Activated CD4-positive, alpha-beta T cell treated with anti-CD3 and anti-CD28 coated beads, Interleukin-10, Interleukin-2, amounts not matched to agents 100 ng/mL and 50 ng/mL, durations not matched to agents 16 hours and 8 hours (primary cell): ENCODE measurements around the gene PTPRN2.
A peak's percentile ranks its signal among the peaks of the same experiment; 100 is the strongest.
"Not testable (repeated sequence)": the region's sequence is repeated elsewhere in the genome, so short reads cannot be mapped to it uniquely, and the experiment has no call there.

Source experiments
- DNase-seq: peaks from one replicate; pipeline ENCODE4 v3.0.0-alpha.2; 2020

The PTPRN2 gene

DNA sequence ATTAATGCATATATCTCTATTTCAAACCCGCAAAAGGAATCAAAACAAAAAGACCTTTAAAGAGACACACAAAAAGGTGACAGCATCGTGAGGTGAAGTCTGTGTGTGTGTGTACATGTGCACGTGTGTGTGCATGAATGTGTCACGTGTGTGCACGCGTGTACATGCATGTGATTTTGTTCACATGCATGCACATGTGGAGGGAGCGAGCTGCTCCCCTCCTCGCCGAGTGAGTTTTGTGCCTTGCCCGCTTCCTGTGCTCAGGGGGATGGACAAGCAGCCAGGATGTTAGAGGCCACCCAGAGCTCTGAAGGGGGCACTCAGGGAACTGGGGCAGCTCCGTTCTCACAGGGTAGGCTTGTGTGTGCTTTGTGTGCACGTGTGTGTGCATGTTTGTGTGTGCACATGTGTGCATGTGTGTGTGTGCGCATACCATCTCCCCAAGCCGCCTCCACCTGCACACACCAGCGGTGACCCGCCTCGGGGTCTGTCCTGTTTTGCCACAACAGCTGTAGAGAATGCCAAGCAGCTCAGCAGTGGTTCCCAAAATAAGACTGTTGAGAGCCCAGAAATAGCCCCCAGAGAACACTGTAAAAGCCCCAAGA, 191.2 kb downstream of the PTPRN2 start:
- no peak for DNase-seq

DNA sequence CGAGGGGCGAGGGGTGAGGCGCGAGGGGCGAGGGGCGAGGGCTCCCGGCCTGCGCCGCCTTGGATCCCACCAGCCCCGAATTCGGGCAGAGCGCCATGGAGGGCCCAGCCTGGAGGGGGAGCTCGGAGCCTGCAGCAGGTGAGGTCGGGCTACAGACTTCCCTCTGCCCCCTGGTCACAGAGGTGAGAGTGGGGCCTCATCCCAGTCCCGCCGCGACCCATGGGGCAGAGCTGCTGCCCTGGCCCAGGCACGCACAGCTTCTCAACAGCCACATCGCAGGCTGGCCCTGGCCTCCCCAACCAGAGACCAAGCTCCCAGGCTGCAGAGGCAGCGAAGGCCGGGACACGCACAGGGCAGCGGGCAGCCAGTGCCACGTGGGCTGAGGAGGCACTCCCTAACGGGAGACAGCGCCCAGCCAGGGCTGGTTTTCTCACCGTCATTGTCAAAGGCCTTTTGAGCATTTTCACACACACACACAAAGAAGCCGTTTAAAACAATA, 191.8 kb downstream of the PTPRN2 start:
- no peak for DNase-seq

DNA sequence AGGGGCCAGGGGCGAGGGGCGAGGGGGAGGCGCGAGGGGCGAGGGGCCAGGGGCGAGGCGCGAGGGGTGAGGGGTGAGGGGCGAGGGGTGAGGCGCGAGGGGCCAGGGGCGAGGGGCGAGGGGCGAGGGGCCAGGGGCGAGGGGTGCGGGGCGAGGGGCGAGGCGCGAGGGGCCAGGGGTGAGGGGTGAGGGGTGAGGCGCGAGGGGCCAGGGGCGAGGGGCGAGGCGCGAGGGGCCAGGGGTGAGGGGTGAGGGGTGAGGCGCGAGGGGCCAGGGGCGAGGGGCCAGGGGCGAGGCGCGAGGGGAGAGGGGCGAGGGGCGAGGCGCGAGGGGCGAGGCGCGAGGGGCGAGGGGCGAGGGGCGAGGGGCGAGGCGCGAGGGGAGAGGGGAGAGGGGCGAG, 192.3 kb downstream of the PTPRN2 start:
- no peak for DNase-seq

DNA sequence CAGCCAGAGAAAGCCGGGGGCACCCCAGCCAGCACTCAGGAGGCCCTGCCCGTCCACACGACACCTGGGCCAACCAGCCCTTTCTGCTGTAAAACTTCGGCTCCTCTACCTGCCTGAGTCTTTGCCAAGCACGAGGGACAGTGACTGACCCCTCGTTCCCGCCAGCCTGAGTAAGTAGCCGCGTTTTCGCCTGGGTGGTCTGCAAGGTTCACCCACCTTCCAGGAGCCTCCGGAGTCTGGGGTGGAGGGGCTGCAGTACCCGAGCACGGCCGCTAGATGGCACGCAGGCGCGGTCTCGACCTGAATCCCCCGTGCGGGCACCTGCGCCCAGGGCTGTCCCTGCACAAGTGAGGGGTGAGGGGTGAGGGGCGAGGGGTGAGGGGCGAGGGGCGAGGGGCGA, 192.7 kb downstream of the PTPRN2 start:
- DNase-seq: peak; percentile 17

DNA sequence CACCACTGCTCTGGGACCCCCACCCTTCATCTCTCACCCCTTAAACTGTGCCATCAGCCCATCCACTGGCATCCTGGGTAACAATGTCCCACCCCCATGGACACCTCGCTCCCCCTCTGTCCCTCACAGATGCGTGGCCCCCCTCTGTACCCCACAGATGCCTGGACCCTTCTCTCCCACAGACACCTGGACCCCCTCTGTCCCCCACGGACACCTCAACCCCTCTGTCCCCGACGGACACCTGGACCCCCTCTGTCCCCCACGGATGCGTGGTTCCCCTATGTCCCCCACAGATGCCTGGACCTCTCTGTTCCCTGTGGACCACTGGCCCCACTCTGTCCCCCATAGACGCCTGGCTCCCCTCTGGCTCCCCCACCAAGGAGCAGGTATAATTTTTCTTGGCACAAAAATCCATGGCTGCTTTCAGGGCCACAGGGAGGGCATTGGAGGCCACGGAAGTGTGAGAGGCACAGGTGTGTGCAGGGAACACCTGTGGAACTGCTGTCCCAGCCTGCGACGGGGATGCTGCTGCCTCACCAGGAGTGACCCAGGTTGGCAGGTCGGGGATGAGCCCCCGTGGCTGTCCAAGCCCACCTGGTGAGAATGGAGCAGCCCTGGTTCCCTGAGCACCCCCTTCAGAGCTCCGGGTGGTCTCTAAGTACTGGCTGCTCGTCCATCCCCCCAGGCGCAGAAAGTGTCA, 193.5 kb downstream of the PTPRN2 start:
- DNase-seq: no peak

DNA sequence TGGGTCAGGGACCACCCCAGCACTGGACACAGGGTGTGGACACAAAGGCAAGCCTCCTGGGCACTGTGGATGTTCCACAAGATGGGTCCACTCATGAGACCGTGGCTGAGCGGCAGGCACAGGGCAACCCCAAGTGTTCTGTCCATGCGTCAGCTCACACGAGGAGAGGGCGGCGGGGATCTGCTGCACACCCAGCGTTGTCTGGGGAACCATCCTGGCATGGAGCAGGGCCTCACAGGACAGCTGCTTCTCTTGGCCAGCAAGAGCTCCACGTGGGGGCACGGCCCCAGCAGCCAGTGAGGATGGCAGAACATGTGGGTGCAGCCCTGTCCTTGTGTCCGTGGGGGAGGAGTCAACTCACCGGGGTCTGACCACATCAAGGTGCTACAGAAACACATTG, 195.4 kb downstream of the PTPRN2 start:
- no peak for DNase-seq

DNA sequence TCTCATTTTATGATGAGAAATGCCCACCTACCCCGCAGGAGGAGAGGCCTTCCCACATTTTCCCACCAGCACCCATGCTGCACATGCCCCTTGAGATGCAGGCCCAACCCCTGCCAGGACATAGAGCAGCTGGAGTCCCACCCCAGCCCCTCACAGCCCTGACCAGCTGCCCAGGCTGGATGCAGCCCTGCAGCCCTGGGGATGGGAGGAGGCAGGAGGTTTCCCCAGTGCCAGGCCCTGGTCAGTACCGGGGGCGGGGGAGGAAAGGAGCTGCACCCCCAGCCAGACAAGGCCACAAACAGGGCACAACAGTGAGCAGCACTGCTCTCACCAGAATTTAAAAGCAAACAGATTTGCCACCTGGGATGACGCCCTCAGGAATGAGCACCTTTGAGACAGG, 196.1 kb downstream of the PTPRN2 start:
- DNase-seq: no peak

DNA sequence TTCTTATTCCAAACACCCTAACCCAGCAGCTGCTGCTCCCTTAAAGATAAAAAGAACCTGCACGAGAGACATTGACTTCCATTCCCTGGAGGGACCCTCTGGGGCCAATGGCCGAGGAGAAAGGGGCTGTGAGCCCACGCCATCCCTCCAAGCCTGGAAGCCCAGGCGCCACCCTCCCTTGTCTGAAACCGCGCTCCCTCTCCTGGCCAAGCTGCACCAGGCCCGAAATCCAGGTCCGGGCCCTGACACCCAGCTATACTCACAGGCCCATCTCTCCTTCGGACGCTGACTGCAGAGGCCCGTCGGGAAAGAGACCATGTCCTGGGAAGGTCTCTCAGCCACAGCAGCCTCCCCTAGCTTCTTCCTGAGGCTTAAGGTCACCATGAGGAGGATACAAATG, 196.5 kb downstream of the PTPRN2 start:
- DNase-seq: no peak

DNA sequence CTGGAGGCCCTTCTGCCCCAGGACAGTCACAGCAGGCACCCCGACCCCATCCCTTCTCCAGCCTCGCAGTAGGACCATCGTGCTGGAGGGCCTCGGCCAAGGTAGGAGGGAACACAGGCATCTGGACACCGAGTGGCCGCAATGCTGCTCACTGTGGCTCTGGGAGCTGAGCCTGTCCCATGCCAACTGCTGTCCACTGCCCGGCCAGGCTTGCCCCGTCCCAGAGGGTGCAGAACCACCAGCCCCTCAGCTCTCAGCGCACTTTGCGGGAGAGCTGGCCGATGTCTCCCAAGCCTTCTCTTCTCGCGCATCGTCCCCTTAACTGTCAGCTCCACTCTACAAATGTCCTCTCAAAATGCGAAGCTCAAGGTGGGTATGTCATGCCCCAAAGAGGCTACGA, 197.2 kb downstream of the PTPRN2 start:
- DNase-seq: no peak

DNA sequence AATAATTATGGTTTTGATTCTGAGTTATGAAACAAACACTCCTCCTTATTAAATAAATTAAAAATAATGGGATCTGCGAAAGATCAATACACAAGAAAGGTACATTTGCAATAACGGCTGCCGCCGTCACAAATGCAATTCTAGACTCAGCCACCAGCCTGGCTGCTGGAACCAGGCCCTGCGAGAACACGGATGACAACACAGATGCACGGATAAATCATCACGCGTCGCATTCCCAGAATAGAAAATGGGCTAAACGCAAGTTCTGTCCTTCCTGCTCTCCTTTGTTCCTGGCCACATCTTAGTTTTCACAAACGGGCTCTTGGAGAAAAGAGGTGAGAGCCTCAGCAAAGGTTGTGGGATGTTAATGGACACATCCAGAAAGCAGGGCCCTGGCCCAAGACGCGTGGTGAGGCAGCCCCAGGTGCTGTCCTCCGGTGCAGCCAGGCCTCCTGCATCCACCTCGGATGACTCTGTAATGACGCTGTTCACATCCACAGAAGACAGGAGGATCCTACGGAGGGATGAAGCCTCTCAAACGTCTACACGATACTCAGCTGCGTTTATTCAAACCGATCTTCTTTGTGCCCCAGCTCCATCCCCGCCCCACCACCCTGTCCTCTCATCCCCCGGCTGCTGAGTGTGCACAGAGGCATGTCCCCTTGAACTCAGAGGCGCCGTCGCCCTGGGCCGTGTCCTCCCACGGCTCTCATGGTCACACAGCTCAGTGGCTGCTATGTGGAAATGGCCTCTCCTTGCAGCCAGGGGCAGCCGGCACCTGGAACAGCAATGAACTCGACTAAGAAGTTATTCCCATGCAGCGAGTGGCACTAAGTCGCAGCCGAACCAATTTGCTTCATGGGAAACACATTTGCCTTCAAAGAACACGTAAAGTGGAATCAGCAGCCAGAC, 197.9 kb downstream of the PTPRN2 start:
- DNase-seq: no peak

DNA sequence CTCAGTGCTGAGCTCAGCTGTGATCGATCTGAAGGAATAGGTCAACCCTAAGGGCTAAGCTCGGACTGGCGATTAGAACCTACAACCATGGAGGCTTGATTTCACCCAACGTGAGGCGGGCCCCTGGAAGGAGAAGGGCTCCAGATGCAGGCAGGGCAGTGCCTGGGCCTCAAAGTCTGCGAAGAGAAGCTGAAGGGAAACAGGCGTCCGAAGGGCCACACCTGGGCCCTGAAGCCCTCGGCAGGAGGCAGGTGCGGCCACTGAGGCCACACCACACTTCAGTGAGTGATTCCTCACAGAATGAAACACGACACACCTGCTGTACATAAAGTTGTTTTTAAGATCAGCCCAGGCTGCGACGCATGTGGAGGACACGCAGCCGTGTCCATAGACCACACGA, 198.7 kb downstream of the PTPRN2 start:
- DNase-seq: no peak

DNA sequence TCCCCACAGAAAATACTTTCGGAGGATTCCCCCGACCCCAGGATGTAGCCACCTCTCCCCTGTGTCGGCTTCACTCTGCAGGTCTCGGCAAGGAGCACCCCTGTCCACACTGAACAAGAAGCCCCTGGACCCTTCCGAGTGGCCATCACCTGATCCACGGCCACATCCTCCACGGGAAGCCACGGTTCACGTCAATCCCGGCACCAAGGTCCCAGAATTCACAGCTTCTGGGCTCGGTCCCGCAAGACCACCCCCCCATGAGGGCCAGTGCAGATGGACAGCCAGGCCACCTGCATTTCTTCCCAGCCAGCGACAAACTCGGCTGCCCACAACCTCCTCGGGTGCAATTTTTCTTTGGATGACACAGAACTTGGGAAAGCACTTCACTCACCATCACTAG, 199.6 kb downstream of the PTPRN2 start:
- DNase-seq: no peak

DNA sequence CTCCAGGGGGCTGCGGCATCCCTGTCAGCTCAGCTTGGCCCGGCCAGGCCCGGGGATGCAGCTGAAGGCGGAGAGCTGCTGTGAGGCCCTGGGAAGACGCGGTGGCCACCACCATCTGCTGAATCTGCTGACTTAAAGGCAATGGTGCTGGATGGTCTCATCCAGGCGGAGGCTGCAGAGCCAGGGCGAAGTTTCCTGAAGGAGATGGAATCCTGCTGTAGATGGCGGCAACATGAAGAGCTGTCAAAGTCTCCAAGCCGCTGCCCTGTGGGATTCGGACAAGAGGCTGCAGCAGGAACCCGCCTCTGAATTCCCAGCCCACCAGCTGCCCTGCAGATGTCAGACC, 200.1 kb downstream of the PTPRN2 start:
- no peak for DNase-seq

DNA sequence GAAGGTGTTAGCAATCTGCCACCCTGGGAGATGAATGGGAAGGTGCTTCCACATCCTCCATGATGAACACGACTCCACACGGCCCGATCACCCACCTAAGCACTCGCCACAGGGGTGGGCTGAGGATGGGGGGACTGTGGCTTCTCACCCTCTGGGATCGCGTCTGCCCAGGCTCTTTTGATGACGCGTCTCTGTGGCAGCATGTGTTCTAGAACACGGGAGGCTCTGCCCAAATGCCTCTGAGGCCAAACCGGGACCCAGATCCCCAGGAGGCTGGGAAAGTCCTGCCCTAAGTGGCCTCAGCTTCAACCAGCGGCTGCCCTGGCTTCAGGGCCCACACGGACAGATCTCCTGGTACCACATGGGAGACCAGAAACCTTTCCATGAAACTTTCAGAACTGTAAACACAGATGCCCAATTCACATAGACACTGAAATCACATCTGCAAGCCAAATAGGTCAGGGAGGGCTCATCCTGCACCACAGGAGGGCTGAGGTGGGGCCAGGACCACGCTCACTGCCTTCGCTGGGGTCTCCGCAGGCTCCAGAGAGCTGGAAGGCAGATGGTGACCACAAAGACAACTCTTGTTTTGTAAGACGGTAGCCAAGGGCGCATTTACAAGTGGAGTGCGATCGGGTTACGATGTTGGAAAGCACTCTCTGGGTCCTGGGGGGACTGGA, 200.6 kb downstream of the PTPRN2 start:
- no peak for DNase-seq

DNA sequence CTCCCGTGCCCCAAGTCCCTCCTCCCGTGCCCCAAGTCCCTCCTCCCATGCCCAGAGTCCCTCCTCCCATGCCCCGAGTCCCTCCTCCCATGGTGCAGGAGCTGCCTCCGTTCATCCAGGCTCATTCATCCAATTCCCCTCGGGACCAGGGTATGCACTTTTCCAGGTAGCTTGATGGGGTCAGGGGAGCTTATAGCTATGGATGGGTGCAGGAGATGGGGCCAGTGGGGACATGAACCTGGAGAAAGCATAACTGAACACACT, 201.3 kb downstream of the PTPRN2 start:
- DNase-seq: no peak

DNA sequence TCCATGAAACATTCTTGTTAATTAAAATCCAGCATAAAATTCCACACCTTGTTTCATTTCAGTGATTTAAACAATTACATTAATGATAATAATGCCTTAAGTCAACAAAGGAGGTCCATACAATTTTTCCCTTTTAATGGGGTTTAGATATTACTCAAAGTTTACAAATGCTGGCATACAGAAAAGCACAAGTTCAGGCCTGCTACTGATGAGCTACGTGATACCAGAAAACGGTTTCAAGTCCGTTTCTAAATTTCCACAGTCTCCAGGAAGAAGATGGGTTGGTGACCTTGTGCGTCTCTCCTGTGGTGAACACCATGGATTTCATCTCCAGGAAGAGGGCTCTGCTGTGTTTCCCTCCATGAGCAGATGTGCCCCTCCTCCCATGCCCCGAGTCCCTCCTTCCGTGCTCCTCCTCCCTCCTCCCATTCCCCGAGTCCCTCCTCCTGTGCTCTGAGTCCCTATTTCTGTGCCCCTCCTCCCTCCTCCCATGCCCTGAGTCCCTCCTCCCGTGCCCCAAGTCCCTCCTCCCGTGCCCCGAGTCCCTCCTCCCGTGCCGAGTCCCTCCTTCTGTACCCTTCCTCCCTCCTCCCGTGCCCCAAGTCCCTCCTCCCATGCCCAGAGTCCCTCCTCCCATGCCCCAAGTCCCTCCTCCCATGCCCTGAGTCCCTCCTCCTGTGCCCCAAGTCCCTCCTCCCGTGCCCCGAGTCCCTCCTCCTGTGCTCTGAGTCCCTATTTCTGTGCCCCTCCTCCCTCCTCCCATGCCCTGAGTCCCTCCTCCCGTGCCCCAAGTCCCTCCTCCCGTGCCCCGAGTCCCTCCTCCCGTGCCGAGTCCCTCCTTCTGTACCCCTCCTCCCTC, 201.9 kb downstream of the PTPRN2 start:
- DNase-seq: not testable (repeated sequence)

DNA sequence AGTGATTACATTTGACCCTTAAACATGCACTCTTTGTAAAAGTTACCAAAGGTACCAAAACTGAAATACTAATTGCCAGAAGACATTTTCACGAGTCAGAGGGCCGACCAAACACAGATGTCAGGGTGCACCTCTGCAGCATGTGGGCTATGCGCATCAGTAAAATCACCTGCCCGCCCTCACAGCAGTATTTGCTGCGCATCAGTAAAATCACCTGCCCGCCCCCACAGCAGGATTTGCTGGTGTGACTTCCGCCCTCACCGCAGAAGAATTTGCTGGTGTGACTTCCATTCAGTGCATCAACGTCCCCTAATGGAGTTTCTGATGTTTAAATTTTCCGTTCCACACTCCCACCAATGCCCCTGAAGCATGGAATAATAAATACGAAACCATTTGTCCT, 202.9 kb downstream of the PTPRN2 start:
- no peak for DNase-seq

DNA sequence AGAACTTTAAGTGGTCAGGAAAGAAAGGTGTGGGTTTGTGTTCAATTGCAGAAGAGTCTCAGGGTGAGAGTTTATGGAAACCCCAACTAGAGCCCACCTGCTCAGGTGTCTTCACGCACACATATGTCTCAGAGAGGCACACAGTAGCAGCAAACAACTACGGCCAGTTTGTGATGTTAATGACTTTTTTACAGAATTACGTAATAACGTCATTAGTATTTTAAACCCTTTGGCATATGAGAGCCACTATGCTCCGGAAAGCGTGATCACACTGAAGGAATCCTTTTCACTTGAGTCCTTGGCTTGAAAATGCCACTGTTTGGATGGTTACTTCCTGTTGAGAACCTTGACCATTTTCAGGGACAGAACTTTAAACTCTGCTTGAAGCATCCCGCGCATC, 204.0 kb downstream of the PTPRN2 start:
- no peak for DNase-seq

DNA sequence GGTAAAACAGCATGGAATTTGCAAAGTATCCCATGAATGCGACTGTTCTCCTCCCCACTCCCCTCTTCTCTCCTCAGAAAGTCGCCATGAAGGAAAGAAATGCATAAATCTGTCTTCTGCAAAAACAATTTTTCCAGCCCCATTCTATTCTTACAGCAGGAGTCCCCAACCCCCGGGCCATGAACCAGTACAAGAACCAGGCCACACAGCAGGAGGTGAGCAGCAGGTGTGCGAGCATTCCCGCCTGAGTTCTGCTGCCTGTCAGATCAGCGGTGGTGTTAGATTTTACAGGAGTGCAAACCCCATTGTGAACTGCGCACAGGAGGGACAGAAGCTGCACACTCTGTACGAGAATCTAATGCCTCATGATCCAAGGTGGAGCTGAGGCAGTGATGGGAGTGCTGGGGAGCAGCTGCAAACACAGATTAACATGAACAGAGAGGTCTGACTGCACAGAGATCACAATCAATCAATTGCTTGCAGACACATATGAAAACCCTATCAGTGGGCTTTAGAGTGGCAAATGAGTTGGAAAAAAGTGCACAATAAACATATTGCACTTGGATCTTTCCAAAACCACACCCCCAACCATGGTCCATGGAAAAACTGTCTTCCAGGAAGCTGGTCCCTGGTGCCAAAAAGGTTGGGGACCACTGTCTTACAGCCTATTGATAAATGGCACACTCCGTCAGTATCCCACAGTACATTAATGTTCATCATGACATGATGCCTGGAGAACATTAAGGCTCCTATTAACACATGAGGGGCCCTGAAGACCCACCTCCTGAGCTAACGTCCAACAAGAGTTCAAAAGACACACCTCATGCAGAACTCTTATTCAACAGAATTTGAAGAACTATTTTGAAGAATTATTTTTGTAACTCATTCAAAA, 205.0 kb downstream of the PTPRN2 start:
- no peak for DNase-seq

DNA sequence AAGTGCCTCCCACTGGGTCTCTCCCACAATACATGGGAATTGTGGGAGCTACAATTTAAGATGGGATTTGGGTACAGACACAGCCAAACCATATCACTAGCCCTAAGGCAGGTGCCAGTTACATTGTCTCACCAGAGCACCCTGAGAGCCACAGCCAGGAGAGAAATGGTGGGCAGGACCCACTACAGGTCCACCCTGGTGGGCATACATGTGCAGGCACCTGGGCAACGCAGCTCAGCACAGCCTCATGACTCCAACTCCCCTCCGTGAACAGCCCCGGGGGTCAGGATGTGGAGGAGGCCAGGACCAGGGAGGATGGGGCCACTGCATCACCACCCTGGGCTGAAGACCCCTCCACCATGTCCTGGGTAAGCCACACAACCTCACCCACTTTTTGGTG, 205.7 kb downstream of the PTPRN2 start:
- DNase-seq: no peak

DNA sequence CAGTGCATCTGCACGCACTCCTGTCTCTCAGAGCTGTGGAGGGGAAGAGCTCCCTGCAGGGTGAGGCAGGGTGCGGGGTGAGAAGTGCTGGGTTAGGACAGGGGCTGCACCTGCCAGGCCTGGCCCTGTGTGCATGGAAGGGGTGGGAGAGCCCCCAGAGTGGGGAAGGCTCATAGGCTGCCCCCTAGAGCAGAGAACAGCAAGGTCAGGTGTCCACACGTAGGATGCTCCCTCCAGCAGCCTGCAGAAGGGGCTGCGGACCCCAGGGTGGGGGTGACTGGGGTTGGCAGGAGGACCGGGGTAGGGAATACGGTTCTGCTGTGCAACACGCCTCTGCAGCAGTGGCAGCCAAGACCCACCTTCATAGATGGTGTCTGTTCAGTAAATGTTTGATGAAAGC, 208.6 kb downstream of the PTPRN2 start:
- no peak for DNase-seq
